GM21367 (cell line): Measurements from ENCODE around the gene CCNO.

Experiments
- ATAC-seq: cut with Tn5 transposase; IDR thresholded peaks from one replicate; pipeline ENCODE4 v1.9.1; 2021; ENCODE audit not compliant: unreplicated experiment

CCNO gene, protein sequence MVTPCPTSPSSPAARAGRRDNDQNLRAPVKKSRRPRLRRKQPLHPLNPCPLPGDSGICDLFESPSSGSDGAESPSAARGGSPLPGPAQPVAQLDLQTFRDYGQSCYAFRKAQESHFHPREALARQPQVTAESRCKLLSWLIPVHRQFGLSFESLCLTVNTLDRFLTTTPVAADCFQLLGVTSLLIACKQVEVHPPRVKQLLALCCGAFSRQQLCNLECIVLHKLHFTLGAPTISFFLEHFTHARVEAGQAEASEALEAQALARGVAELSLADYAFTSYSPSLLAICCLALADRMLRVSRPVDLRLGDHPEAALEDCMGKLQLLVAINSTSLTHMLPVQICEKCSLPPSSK

GRCh38 chr5:55232985-55233928 is at the start of gene CCNO:
Gene CCNO (minus strand): TSS chr5:55233608. CDS start chr5:55233523, 85 bp downstream.
- peak; percentile 49 for ATAC-seq

- ATAC-seq: no peak
Measured at GRCh38 chr5:55278778-55279177, 45.4 kb upstream of the CCNO start.

DNA sequence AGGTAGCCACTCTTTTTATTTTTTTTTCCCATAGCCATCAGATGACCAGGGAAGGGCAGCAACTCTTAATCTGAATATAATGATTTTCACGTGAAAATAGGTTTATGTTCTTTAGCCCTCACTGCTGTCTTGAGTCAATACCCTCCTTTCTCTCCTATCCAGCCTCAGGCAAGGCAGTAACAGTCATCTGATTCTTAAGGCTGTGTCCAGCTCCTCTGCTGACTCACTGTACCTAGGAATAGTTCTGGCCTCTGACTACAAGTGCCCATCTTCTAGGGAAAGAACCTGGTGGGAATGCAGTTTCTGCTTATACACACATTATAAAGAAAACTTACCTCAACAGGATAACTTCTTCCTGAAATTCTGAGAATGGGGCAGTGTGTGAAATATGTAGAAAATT is 43.4 kb upstream of the CCNO start:
- no peak for ATAC-seq

DNA sequence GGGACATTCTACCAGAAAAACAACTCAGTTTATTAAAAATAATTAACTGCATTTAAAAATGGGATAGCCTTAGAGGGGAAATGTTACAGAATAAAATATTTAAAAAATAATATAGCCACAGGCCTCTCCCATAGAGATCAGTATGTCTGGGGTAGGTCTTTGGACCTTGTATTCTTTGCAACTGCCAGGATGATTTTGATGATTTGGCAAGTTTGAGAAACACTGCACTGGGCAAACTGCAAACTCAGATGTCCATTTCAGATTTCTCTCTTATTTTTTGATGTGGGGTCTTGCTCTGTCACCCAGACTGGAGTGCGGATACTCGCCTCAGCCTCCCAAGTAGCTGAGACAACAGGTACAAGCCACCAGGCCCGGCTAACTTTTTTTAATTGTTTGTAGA is 24.9 kb upstream of the CCNO start:
- ATAC-seq: no peak

- no peak for ATAC-seq
Measured at GRCh38 chr5:55254802-55255201, 21.4 kb upstream of the CCNO start.

- ATAC-seq: no peak
Measured at GRCh38 chr5:55250064-55250463, 16.7 kb upstream of the CCNO start.

GRCh38 chr5:55241746-55242145 is 8.3 kb upstream of the CCNO start:
- no peak for ATAC-seq

DNA sequence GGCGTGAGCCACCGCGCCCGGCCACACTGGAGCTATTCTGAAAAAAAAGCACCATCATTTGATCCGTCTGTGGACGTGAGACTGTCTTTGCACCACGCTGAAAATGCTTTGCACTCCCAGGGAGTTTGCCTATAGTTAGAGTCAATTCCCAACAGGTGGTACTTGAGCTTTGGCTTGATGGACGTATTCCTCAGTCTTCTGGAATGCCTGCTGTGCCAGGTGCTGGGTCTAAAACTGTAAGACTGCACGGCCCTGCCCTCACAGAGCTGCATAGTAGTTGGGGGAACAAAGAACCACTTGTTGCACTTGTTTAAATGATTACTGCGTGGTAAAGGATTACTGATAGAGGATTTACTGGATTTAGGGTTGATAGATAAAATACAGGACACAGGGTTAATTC is 3.4 kb upstream of the CCNO start:
- ATAC-seq: no peak

GRCh38 chr5:55234121-55234700 is 803 bp upstream of the CCNO start:
- no peak for ATAC-seq

DNA sequence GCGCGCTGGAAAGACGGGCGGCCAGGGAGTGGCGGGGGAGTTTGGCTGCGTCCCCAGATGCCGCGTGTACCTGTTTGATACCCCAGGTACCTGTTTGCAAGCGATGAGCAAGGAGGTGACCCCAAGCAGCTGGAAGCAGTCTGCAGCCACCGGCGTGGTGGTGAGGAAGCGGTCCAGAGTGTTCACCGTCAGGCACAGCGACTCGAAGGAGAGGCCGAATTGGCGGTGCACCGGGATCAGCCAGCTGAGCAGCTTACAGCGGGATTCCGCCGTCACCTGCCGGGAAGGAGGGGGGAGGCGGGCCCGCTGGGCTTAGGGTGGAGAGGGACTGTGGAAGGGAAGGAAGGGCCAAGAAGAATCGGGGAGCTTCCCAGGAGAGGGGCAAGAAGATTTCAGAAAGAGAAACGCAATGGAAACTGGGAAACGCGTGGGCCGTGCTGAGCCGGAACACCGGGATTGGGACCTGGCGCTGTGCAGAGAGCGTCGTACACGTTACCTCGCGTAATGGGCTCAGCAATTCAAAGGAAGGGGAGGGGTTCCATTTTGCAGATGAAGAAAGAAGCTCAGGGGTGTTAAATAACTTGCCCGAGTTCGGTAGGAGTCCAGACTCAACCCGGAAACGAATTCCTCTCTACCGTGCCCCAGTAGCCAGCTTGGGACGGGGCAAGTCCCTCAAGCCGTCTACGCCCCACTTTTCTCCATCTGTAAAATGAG is 980 bp downstream of the CCNO start:
- ATAC-seq: no peak

GRCh38 chr5:55231919-55232270 is 1.5 kb downstream of the CCNO start:
- no peak for ATAC-seq

DNA sequence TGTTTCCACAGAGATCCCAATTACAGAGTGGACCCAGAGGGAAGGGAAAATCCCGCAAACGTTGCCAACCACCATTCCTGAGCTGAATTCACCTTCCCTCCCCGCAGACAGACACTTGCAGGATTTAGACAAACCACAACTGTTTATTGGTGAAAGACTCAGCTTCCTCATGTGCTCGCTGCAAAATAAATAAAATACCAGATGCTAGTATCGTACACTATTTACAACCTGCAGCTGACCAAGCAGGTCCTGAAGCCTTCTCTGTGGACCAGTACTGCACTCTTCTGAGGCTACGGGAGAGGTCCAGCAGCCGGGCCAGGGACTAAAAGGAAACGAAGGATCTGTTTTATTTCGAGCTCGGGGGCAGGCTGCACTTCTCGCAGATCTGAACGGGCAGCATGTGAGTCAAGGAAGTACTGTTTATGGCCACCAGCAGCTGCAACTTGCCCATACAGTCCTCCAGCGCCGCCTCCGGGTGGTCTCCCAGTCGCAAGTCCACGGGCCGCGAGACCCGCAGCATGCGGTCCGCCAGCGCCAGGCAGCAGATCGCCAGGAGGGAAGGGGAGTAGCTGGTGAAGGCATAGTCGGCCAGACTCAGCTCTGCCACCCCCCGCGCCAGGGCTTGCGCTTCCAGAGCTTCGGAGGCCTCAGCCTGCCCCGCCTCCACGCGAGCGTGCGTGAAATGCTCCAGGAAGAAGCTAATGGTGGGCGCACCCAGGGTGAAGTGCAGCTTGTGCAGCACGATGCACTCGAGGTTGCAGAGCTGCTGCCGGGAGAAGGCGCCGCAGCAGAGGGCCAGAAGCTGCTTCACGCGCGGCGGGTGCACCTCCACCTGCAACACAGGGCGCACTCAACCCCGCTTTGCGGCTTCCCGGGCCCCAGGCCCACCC is 2.1 kb downstream of the CCNO start:
- ATAC-seq: no peak

- no peak for ATAC-seq
Measured at GRCh38 chr5:55230086-55230629, 3.2 kb downstream of the CCNO start.

DNA sequence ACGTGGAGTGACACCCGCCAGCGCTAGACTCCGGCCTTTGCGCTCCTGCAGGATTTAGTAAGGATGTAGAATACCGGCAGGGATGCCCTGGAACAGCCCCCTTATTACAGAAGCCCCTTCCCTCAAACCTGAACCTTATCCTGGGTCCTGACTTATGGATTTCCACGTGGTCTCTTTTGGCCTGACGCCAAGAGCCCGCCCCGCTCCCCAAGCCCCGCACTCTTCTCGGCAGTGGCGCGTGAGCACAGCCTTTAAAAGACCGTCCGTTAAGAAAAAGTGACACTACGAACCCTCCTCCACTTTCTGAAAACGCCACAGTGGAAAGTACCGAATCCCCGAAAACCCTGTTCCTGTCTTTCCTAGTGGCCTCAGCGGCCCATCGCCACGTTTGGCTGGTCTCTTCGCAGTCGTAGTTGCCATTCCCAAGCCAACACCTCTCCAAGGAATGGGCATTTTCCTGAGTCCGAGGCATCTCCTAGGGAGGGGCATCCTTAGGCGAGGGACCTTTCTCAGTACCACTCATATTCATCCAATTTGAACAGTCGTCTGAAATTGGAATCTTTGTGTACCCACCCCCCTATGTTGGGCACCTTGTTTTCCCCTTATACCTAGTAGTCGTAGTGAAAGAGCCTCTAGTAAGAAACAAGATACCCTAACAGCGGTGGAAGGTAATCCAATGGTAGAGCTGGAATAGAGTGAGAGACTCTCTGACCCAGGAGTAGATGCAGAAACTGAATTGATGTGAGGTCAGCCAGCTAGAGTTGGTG is 5.6 kb downstream of the CCNO start:
- ATAC-seq: no peak

GRCh38 chr5:55226934-55227663 is 6.3 kb downstream of the CCNO start, which contains the start of gene MCIDAS:
Gene MCIDAS (minus strand): TSS chr5:55227315. CDS start chr5:55227138, 177 bp downstream.
- no peak for ATAC-seq

- ATAC-seq: peak; percentile 62
Measured at GRCh38 chr5:55226027-55226933, 7.1 kb downstream of the CCNO start.

DNA sequence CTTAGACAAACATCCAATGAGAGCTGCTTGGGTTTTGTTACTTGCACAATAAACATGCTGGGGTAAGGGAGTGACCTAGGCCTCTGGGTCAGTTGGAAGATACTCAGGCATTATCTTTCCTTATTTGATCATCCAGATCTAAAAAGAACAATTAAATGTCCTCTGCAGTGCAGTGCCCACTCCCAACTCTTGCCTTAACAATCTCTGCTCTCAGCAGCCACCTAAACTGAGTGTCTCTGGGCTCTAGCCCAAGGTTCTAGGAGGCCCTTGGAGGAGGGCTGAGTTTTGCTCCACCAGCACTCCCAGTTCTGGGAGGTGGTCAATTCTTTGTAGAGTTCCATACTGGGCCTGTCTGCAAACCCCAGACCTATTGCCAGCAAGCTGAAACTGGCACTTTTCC is 8.1 kb downstream of the CCNO start:
- ATAC-seq: no peak
